Pons (tissue), 1 donor: ENCODE results near the gene BABAM2.
A peak's percentile ranks its signal among the peaks of the same experiment; 100 is the strongest.

Experiments used
- DNase-seq: peaks from one replicate; pipeline ENCODE4 v3.0.0-alpha.2; 2016; ENCODE audit warnings: low spot score

Gene BABAM2

GRCh38 chr2:28346587-28346986 lies 456.1 kb downstream of the BABAM2 start:
- DNase-seq, result no peak

GRCh38 chr2:28347193-28347592 lies 456.7 kb downstream of the BABAM2 start:
- DNase-seq, result no peak

- no peak for DNase-seq
These were observed 457.1 kb downstream of the BABAM2 start for GRCh38 chr2:28347596-28347995.

GRCh38 chr2:28348149-28348567 lies 457.6 kb downstream of the BABAM2 start:
- DNase-seq, result no peak

GRCh38 chr2:28348921-28349320 lies 458.4 kb downstream of the BABAM2 start:
- no peak for DNase-seq

- DNase-seq, result no peak
These were observed 459.1 kb downstream of the BABAM2 start for GRCh38 chr2:28349546-28350165.

GRCh38 chr2:28350196-28350595 lies 459.7 kb downstream of the BABAM2 start:
- no peak for DNase-seq

- DNase-seq, result no peak
These were observed 460.3 kb downstream of the BABAM2 start for GRCh38 chr2:28350791-28351285.

GRCh38 chr2:28351621-28352020 lies 461.1 kb downstream of the BABAM2 start:
- DNase-seq, result no peak

- DNase-seq, result no peak
These were observed 461.6 kb downstream of the BABAM2 start for GRCh38 chr2:28352104-28352503.

- no peak for DNase-seq
These were observed 462.2 kb downstream of the BABAM2 start for GRCh38 chr2:28352610-28353195.

- DNase-seq, result no peak
These were observed 464.5 kb downstream of the BABAM2 start for GRCh38 chr2:28354920-28355520.

GRCh38 chr2:28355521-28356094 lies 465.1 kb downstream of the BABAM2 start:
- DNase-seq, result no peak

GRCh38 chr2:28356095-28356911 lies 465.8 kb downstream of the BABAM2 start:
- peak; percentile 63 for DNase-seq

- no peak for DNase-seq
These were observed 466.5 kb downstream of the BABAM2 start for GRCh38 chr2:28357055-28357454.

- DNase-seq, result no peak
These were observed 467.6 kb downstream of the BABAM2 start for GRCh38 chr2:28357948-28358667.

GRCh38 chr2:28358668-28359201 lies 468.2 kb downstream of the BABAM2 start:
- no peak for DNase-seq

GRCh38 chr2:28359222-28360057 lies 468.9 kb downstream of the BABAM2 start:
- DNase-seq, result peak; percentile 70

- DNase-seq, result no peak
These were observed 469.7 kb downstream of the BABAM2 start for GRCh38 chr2:28360058-28360717.
